Measurements from ENCODE around the gene ADAMTS6.

GRCh38 chr5:65481635-65482295 is at the start of gene ADAMTS6:
- TF ChIP-seq CTCF (IDR thresholded peaks at IDR 0.05; ENCODE audit: low read depth, low read length, poor library complexity, severe bottlenecking) (no peak), EZH2phosphoT487 (IDR thresholded peaks at IDR 0.05; ENCODE audit: borderline replicate concordance, low read length) (no peak)
